H9 (cell line): ENCODE measurements around the gene EVL. TPM values are rescaled to one million over a fixed set of nuclear protein-coding genes. Genes with fewer than 3 reads are reported as not detected.

ENCODE experiments used
- DNase-seq: peaks from one replicate; pipeline ENCODE4 v3.0.0-alpha.2; 2017
- H2AFZ ChIP-seq: one replicate; pipeline ENCODE4 v1.6.1; 2013; ENCODE audit warnings: mild to moderate bottlenecking, low read length, control low read depth, moderate library complexity
- H2AK5ac ChIP-seq: 2 replicates; pipeline ENCODE4 v1.6.1; 2013; ENCODE audit warnings: low read length, control low read depth, mixed read lengths; ENCODE audit not compliant: insufficient read length
- H2BK120ac ChIP-seq: one replicate; pipeline ENCODE4 v1.6.1; 2013; ENCODE audit warnings: low read depth, mild to moderate bottlenecking, low read length, control low read depth, inconsistent platforms; ENCODE audit not compliant: poor library complexity, severe bottlenecking
- H2BK12ac ChIP-seq: 2 replicates; pipeline ENCODE4 v1.6.1; 2013; ENCODE audit warnings: low read length, control low read depth, mixed read lengths, low read depth; ENCODE audit not compliant: insufficient read length
- H2BK15ac ChIP-seq: 2 replicates; pipeline ENCODE4 v1.6.1; 2013; ENCODE audit warnings: low read depth, low read length, control low read depth
- H2BK20ac ChIP-seq: one replicate; pipeline ENCODE4 v1.6.1; 2013; ENCODE audit warnings: low read depth, mild to moderate bottlenecking, low read length, control low read depth, inconsistent platforms; ENCODE audit not compliant: poor library complexity, severe bottlenecking
- H2BK5ac ChIP-seq: 2 replicates; pipeline ENCODE4 v1.6.1; 2013; ENCODE audit warnings: low read length, control low read depth, mixed read lengths; ENCODE audit not compliant: insufficient read length
- H3K14ac ChIP-seq: 2 replicates; pipeline ENCODE4 v1.6.1; 2013; ENCODE audit warnings: low read length, control low read depth; ENCODE audit not compliant: insufficient read depth
- H3K18ac ChIP-seq: 2 replicates; pipeline ENCODE4 v1.6.1; 2013; ENCODE audit warnings: low read depth, mild to moderate bottlenecking, mixed read lengths, low read length, control low read depth; ENCODE audit not compliant: insufficient read length
- H3K23ac ChIP-seq: 2 replicates; pipeline ENCODE4 v1.6.1; 2013; ENCODE audit warnings: low read length, control low read depth, mixed read lengths, low read depth; ENCODE audit not compliant: insufficient read length
- H3K23me2 ChIP-seq: 2 replicates; pipeline ENCODE4 v1.6.1; 2013; ENCODE audit warnings: low read depth, mild to moderate bottlenecking, mixed read lengths, low read length, control low read depth; ENCODE audit not compliant: insufficient read length, poor library complexity, severe bottlenecking
- H3K27ac ChIP-seq: 2 replicates; pipeline ENCODE4 v1.5.1; 2013; ENCODE audit warnings: low read length, control low read depth, mixed read lengths, low read depth; ENCODE audit not compliant: insufficient read length
- H3K27me3 ChIP-seq: 2 replicates; pipeline ENCODE4 v1.6.1; 2013; ENCODE audit warnings: low read length, control low read depth, inconsistent platforms; ENCODE audit not compliant: insufficient read depth
- H3K4ac ChIP-seq: 2 replicates; pipeline ENCODE4 v1.6.1; 2013; ENCODE audit warnings: low read depth, mild to moderate bottlenecking, control low read depth, inconsistent platforms, low read length, moderate library complexity
- H3K4me1 ChIP-seq: 2 replicates; pipeline ENCODE4 v1.6.1; 2013; ENCODE audit warnings: low read length, control low read depth, inconsistent platforms; ENCODE audit not compliant: insufficient read depth
- H3K4me2 ChIP-seq: 2 replicates; pipeline ENCODE4 v1.6.1; 2013; ENCODE audit warnings: low read length, control low read depth, mixed read lengths; ENCODE audit not compliant: insufficient read length, insufficient read depth
- H3K56ac ChIP-seq: 2 replicates; pipeline ENCODE4 v1.6.1; 2013; ENCODE audit warnings: low read depth, mild to moderate bottlenecking, mixed read lengths, low read length, control low read depth; ENCODE audit not compliant: insufficient read length
- H3K79me1 ChIP-seq: 2 replicates; pipeline ENCODE4 v1.6.1; 2013; ENCODE audit warnings: low read depth, mild to moderate bottlenecking, moderate library complexity, low read length, control low read depth, inconsistent platforms; ENCODE audit not compliant: insufficient read depth, poor library complexity, severe bottlenecking
- H3K79me2 ChIP-seq: 2 replicates; pipeline ENCODE4 v1.6.1; 2013; ENCODE audit warnings: low read length, control low read depth, inconsistent platforms; ENCODE audit not compliant: insufficient read depth
- H3K9ac ChIP-seq: 2 replicates; pipeline ENCODE4 v1.6.1; 2013; ENCODE audit warnings: low read length, control low read depth, mixed read lengths; ENCODE audit not compliant: insufficient read length; ENCODE audit errors: extremely low read depth
- H3K9me3 ChIP-seq: one replicate; pipeline ENCODE4 v1.6.1; 2013; ENCODE audit warnings: low read depth, low read length, inconsistent platforms; ENCODE audit not compliant: control insufficient read depth
- H3T11ph ChIP-seq: one replicate; pipeline ENCODE4 v1.6.1; 2013; ENCODE audit warnings: mild to moderate bottlenecking, low read length, control low read depth, inconsistent platforms
- H4K20me1 ChIP-seq: one replicate; pipeline ENCODE4 v1.6.1; 2013; ENCODE audit not compliant: control insufficient read depth, insufficient read length, insufficient read depth
- H4K5ac ChIP-seq: 2 replicates; pipeline ENCODE4 v1.6.1; 2013; ENCODE audit warnings: low read depth, mild to moderate bottlenecking, mixed read lengths, low read length, control low read depth; ENCODE audit not compliant: insufficient read length
- H4K8ac ChIP-seq: replicated peaks from 2 replicates; pipeline ENCODE4 v1.6.1; 2013; ENCODE audit warnings: low read length, control low read depth, mixed read lengths, low read depth; ENCODE audit not compliant: insufficient read length
- H4K91ac ChIP-seq: 2 replicates; pipeline ENCODE4 v1.6.1; 2013; ENCODE audit warnings: low read depth, mild to moderate bottlenecking, moderate library complexity, mixed read lengths, low read length, control low read depth; ENCODE audit not compliant: insufficient read length
- H3K27ac Mint-ChIP-seq, 3 experiments: 2 replicates in 2 of 3; 3 replicates in 1 of 3; pipeline ENCODE4 v1.8.0; 2020 to 2021; ENCODE audit warnings: mixed read lengths in 3 of 3, mild to moderate bottlenecking in 1 of 3, moderate library complexity in 1 of 3
- H3K27me3 Mint-ChIP-seq: 2 replicates; pipeline ENCODE4 v1.8.0; 2021; ENCODE audit warnings: low read depth, mild to moderate bottlenecking, moderate library complexity, mixed read lengths
- H3K36me3 Mint-ChIP-seq, 3 experiments: 2 replicates in 2 of 3; 3 replicates in 1 of 3; pipeline ENCODE4 v1.8.0; 2020 to 2021; ENCODE audit warnings: low read depth in 3 of 3, mixed read lengths in 3 of 3; ENCODE audit not compliant: insufficient read depth in 1 of 3
- H3K4me1 Mint-ChIP-seq, 2 experiments: 2 replicates each; pipeline ENCODE4 v1.8.0; 2020; ENCODE audit warnings: mixed read lengths in 2 of 2
- H3K4me3 Mint-ChIP-seq, 2 experiments: 2 replicates in 1 of 2; 3 replicates in 1 of 2; pipeline ENCODE4 v1.8.0; 2020 to 2021; ENCODE audit warnings: mild to moderate bottlenecking in 2 of 2, mixed read lengths in 2 of 2, moderate library complexity in 1 of 2
- H3K9me3 Mint-ChIP-seq, 2 experiments: 2 replicates in 1 of 2; 3 replicates in 1 of 2; pipeline ENCODE4 v1.8.0; 2020; ENCODE audit warnings: mild to moderate bottlenecking in 2 of 2, mixed read lengths in 2 of 2, moderate library complexity in 1 of 2
- WGBS: extraction: QIAGEN DNeasy Blood & Tissue Kit; methylation state at CpG from one replicate; pipeline ENCODE4 v1.1.7; 2013; ENCODE audit warnings: missing lambda C conversion rate, low lambda C conversion rate, mixed read lengths; ENCODE audit not compliant: insufficient read length; ENCODE audit errors: extremely low coverage; 5-methylcytosine and 5-hydroxymethylcytosine counted together
- total RNA-seq: library from RNA; stranded (reverse); gene quantifications from 2 replicates; pipeline ENCODE4 v1.2.1, GENCODE V29; 2021
- TF ChIP-seq, protein P1 (sequence below): fragments of 200-600 bp; sonication (generic); conservative IDR thresholded peaks from 3 replicates; pipeline ENCODE4 v1.8.0; 2021; ENCODE audit warnings: antibody characterized with exemption, mild to moderate bottlenecking

EVL gene
- total RNA-seq, 1 experiment from 2014 or later, result 53.2 TPM

DNA sequence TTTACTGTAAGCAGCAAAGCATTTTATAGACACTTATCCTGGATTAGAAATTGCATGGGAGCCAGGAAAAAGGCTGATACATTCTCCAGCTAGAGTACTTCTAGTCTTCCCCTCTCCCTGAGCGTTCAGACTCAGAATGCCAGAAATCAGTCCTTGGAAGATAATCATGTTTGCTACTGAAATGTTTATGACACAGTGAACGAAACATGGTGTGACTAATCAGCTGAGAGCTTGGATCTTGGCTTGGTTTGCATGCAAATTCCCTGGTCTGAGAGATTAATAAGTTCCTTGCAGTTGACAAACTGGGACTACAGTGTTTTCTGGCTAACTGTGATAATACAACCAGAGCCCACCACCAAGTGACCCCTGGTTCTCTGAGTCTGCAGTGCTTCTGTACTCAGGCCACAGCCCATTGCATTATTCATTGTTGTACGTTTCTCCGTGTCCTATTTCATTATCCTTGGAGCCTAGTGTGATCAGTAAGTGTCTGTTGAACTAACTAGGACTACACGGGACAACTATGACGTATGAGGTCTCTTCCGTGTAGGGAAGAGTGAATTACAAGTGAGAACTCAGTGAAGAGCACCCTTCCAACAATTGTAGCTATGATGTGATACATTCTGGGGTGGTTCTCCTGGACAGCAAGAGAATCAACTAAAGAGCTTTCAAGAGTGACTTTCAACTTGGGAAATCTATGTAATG, 34.6 kb upstream of the EVL start:
- no peak overlapping the region for H4K5ac ChIP-seq
- no peak overlapping the region for H3K9ac ChIP-seq
- Mint-ChIP-seq H3K27ac (no peak overlapping the region), H3K4me3 (no peak overlapping the region), H3K36me3 (no peaks in the 10 kb centered on the region), H3K27me3 (peaks cover 52% of the 10 kb centered on the region), H3K9me3 (no peaks in the 10 kb centered on the region; a peak in 1 of 5 replicates), H3K4me1 (0 out of 4 replicates have a peak, but pooled peaks cover 3 to 4% of the 10 kb centered on the region in 2 experiments)
- H3K56ac ChIP-seq, result no peak overlapping the region
- H3K27me3 ChIP-seq, result peaks cover 7% of the 10 kb centered on the region; the same call in 1 of the 2 replicates
- no peak overlapping the region for H4K8ac ChIP-seq
- no peaks in the 10 kb centered on the region for H3K4me1 ChIP-seq
- WGBS, result no CpG with 5 or more reads among the region's 7 CpGs
- no peak for DNase-seq
- H2BK15ac ChIP-seq, result no peak overlapping the region
- H3K14ac ChIP-seq, result no peak overlapping the region
- H3K79me2 ChIP-seq, result no peaks in the 10 kb centered on the region
- H3K18ac ChIP-seq, result no peak overlapping the region
- no peak overlapping the region for H2BK5ac ChIP-seq
- H3K79me1 ChIP-seq, result no peaks in the 10 kb centered on the region
- H4K20me1 ChIP-seq, result no peaks in the 10 kb centered on the region
- no peak overlapping the region for H2BK12ac ChIP-seq
- H2AK5ac ChIP-seq, result no peak overlapping the region
- H3T11ph ChIP-seq, result no peak overlapping the region
- H3K4ac ChIP-seq, result no peak overlapping the region
- no peak overlapping the region for H2BK20ac ChIP-seq
- H2AFZ ChIP-seq, result no peak overlapping the region
- TF ChIP-seq, protein P1, sequence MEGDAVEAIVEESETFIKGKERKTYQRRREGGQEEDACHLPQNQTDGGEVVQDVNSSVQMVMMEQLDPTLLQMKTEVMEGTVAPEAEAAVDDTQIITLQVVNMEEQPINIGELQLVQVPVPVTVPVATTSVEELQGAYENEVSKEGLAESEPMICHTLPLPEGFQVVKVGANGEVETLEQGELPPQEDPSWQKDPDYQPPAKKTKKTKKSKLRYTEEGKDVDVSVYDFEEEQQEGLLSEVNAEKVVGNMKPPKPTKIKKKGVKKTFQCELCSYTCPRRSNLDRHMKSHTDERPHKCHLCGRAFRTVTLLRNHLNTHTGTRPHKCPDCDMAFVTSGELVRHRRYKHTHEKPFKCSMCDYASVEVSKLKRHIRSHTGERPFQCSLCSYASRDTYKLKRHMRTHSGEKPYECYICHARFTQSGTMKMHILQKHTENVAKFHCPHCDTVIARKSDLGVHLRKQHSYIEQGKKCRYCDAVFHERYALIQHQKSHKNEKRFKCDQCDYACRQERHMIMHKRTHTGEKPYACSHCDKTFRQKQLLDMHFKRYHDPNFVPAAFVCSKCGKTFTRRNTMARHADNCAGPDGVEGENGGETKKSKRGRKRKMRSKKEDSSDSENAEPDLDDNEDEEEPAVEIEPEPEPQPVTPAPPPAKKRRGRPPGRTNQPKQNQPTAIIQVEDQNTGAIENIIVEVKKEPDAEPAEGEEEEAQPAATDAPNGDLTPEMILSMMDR, result no peak
- H4K91ac ChIP-seq, result no peak overlapping the region
- H3K9me3 ChIP-seq, result no peaks in the 10 kb centered on the region
- H3K4me2 ChIP-seq, result no peak overlapping the region
- H2BK120ac ChIP-seq, result no peak overlapping the region
- H3K23ac ChIP-seq, result no peak overlapping the region
- H3K27ac ChIP-seq, result no peak overlapping the region
- no peaks in the 10 kb centered on the region for H3K23me2 ChIP-seq
